Fibroblast of skin of right biceps (primary cell): Measurements from ENCODE around the gene DDOST.

Experiments used
- DNase-seq: peaks from one replicate; pipeline ENCODE4 v3.0.0-alpha.2; 2013

Gene DDOST

DNA sequence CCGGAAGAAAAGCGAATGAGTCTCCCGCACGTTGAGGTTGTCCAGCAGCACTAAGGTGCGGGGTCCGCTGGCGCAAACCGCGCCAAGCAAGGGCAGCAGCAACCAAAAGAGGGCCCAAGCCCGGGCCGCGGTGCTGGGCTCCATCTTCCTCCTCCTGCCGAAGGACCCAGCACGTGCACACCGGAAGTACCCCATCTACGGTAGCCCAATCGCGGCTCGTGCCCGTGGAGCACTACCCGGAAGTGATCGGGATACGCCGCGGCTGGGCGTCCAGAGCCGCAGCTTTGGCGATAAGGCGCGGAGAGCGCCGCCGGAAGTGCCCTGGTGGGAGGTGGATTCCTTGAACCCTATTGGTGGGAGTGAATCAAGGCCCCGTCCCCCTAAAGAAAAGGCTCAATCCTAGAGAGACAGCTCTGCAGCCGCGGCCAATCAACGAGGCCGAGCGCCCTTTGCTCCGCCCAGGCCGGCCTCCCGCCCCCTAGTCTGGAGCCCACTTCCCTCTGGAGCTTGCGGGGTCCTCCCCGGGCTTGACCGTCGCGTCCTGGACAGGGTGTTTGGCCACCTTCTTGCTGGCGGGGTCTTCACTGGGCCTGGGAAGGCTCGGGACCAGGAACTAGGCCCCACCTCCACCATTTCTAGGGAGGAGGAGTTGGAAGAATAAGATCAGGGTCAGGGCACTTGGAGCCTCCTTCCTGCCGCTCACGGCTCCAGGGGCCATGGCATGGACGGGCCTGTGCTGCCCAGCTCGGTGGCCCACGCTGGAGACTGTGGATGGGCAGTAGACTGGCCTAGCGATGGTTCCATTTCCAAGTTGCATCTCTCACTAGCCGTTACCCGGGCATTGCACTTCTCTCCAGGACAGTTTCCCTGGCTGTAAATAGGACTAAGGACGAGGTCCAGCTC lies at the start of gene DDOST:
Gene DDOST, minus strand, starts transcription at position 163 of the 903 bp plus-strand sequence. Its CDS starts 19 bp downstream, at position 144.
- peak; percentile 98 for DNase-seq

DNA sequence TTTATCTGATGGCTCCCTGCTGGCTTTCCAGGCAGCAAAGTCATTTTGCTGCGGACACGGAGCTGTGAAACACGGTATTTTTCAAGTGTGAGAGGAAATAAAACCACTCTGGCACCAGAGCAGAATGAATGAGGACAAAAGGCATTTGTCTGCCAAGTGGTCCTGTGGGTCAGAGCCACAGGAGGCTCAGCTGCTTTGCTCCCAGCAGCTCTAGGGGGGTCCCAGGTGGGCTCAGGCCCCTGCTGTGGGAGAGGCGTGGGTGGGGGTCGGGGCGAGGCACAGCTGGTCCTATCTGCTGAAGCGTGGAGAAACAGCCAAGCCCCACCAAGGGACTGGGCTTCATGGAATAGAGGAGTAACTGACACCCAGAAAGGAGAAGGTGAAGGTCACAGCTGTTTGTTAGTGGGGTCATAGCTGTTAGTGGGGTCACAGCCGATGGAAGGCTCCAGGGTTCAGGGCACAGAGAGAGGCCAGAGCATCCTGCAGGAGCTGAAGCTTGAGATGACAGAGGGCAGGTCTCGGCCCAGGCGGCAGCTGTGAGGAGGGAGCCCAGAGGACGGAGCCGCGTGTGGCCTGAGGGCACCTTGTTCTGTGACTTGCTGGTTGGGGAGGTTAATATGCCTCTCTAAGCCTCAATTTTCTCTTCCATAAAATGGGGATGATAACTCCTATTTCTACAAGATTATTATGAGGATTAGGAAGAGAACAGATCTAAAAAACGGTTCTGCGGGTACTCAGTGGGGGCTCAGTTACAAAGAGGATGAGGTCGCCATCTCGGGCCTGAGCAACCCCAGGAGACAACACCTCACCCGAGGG lies 49.5 kb upstream of the DDOST start:
- DNase-seq: no peak

DNA sequence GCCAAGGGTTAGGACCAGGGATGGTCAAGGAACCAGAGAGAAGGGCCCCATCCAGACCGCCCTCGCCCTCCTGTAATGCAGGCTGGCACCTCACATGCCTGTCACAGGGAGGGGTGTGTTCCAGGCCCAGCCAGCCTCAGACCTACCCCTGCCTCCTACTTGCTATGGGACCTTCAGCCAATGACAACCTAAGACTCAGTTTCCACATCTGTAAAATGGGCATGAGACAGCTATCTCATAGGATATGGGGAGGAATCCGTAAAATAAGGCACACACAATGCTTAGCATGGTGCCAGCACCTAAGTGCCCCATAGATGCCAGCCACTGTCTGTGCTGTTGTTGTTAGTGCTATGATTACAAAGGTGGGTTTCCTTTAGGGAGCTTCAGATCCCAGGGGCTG lies 48.7 kb upstream of the DDOST start:
- no peak for DNase-seq

DNA sequence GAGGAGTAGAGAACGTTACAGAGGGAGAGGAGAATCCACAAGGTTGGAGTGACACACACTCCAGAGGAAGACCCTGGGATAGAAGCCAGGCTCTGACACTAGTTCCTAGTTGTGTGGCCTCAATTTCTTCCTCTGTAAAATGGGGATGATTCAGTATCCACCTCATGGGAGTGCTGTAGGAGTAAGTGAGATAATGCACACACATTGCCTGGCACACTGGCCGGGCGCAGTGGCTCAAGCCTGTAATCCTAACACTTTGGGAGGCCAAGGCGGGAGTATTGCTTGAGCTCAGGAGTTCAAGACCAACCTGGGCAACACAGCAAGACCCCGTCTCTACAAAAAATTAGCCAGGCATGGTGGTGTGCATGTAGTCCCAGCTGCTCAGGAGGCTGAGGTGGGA lies 47.7 kb upstream of the DDOST start:
- DNase-seq: no peak

DNA sequence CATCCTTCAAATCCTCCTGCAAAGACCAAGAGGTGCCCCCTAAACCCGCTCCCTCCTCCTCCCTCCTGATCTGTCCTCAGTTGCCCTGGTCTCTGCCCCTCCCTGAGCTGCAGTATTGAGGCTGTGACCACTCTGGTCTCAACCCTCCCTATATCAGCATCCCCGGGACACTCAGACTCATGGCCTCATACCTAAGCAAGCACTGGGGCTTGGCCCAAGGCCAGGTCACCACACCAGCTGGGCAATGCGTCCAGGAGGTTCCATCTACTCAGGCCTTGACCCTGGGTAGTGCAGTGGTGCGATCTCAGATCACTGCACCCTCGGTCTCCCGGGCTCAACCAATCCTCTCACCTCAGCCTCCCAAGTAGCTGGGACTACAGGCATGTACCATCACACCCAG lies 46.9 kb upstream of the DDOST start:
- no peak for DNase-seq

DNA sequence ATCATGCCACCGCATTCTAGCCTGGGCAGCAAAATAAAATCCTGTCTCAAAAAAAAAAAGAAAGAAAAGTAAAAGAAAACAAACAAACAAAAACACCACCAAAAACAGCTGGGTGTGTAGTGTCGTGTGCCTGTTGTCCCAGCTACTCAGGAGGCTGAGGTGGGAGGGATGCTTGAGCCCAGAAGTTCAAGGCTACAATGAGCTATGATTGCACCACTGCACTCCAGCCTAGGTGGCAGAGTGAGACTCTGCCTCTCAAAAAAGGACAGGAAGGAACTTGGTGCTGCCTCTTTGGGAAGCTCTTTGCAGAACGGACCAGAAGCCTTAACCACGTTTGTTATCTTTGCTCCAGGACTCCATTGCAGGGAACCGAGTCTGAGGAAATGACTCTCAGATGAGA lies 45.7 kb upstream of the DDOST start:
- no peak for DNase-seq

DNA sequence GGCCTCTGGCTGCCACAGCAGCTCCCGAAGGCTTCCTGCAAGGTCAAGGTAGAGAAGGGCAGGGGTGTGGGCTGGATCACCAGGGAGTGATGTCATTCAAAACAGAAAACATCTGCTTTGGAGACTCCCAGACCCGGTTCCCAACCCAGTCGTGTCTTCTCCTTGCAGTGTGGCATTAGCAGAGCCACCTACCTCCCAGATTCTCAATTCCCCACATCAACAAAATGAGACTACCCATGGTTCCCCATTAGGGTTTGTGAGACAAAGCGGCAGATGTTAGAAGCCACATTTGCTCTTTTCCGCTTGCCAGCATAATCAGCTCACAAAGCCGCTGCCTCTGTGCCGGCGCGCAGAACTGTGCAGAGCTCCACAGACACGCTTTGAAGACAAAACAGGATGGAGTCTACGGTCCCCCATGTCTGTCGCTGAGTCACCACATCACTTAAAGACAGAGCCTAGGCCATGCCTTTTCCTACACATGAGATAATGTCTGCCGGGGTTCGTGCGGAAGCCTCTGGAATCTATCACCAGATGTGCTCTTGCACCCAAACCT lies 44.1 kb upstream of the DDOST start:
- peak; percentile 67 for DNase-seq

DNA sequence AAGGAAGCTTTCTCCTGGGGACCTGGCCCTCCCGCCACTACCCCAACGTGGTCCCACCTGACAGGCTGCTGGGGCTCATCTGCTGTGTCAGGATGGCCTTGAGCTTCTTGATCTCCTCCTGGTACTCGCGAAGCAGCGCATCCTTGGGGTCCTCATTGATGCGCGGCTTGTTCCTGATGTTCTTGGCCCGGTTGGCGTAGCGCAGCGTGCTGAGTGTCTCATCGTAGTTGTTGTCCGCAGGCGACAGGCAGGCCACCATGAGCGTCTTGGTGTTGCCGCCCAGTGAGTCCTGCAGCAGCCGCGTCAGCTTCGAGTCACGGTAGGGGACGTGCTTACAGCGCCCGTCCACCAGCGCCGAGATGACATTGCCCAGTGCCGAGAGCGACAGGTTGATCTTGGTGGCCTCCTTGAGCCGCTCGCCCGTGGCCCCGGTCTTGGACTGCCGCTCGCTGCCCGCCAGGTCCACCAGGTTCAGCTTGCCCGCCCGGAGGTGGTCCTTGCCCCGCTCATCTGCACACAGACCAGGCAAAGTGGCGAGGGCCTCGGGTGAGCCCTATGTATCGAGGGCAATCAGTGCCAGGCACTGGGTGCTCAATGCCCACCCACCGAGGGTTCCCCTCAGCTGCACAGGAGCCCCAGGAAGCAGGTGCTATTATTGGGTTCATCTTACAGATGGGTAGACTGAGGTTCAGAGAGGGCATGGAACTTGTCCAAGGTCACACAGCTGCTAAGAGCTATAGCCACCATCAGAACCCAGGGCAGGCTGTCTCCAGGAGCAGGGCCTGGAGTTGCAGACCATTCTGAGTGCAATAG lies 43.4 kb upstream of the DDOST start:
- DNase-seq: no peak

DNA sequence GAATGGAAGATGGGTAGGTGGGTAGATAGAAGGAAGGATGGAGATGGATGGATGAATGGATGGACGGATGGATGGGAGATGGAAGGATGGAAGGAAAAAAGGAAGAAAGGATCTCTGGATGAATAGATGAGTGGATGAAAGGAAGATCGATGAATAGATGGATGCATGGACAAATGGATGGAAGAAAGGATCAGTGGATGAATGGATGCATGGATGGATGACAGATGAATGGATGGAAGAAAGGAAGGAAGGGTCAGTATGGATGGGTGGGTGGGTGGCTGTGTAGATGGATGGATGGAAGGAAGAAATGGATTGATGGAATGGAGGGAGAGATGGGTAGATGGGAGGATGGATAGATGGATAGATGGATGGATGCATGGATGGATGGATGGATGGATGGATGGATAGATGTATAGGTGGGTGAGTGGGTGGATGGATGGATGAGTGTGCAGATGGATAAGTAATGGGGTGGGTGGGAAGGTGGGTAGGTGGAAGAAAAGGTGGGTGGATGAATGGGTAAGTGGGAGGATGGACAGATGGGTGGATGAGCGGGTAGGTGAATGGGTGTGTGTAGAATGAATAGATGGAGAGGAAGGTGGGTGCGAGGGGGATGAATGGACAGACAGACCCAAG lies 42.1 kb upstream of the DDOST start:
- no peak for DNase-seq

DNA sequence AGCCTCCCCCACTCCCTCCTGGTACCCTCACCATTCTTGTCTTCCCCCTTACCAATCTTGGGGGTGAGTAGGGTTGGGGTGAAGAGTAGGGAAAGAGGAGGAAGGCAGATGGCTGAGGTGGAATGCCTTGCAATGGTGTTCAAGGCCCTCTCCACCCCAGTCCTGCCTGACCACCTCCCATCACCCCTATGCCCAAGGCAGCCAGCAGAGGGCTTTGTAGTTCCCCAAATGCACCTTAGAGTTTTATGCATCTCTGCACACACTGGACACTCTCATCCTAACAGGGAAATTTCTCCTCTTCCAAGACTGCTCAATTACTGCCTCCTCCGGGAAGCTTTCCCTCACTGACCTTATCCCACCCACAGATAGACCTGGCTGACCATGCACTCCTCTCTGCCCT lies 41.2 kb upstream of the DDOST start:
- DNase-seq: no peak

DNA sequence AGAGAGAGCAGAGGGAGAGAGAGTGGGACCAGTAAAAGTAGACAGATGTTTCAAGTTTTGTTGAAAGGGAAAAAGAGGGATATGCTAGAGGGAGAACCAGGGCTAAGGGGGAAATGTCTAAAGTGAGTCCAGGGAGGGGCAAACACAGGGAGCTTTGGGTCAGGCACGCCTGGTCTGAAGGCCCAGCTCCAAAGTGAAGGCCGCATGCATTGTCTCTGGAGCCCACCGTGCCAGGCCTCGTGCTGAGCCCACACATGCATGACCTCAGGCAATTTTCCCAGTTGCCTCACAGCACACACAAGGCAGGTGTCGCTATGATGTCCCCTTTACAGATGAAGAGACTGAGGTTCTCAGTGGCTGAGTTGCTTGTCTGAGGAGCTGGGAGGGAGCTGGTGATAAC lies 40.7 kb upstream of the DDOST start:
- no peak for DNase-seq

DNA sequence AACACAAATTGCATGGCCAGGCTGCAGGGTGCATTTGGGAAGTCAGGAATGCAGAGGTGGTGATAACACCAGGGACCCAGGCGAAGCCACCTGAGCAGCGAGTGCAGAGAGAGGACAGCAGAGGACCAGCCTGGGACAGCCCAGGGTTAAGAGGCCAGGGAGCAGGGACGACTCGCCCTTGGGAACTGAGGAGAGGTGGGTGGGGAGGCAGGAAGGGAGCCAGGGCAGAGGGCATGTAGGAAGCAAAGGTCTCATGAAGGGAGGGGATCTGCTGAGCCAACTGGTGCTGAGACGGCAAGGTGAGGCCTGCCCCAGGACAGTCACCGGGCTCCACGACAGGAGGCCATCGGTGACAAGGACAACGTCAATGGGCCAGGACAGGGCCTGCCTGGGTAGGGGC lies 40.3 kb upstream of the DDOST start:
- DNase-seq: no peak

DNA sequence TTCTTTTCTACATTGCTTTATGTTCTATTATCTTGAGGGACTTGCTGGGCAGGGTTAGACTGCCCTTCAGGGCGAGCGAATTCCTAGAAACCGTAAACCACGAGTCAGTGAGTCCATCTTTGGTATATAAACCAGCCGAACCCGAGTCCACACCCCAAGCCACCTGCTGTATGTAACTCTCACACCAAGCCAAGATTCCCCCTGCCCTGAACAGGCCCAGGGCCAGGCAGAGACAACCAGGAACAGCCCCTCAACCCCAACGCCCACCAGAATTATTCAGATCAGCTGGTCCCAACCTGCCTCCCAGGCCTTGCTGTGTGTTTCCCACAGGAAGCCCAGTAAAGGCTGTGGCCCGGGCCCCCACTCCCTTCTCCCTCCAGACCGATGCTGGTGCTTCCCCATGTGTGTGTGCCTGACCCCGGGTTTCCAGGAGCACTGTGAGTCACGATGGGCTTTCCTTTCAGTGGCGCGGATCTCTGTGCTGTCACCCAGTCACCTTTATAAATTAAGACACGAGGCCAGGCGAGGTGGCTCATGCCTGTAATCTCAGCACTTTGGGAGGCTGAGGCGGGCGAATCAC lies 39.6 kb upstream of the DDOST start:
- no peak for DNase-seq

DNA sequence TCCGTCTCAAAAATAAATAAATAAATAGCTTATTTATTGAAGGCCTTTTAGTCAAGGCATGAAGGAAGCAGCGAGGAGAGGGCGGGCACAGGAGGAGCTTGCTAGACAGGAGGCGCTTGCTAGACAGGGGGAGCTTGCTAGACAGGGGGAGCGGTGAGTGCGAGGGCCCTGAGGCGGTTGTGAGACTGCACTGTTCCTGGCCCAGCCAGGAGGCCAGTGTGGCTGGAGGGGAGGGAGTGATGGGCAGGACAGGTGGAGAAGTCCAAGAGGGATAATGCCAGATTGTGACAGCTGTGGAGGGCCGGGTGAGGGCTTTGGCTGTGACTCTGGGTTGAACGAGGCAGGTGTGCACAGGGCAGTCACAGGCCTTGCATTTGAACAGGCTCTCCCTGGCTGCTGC lies 38.4 kb upstream of the DDOST start:
- no peak for DNase-seq

DNA sequence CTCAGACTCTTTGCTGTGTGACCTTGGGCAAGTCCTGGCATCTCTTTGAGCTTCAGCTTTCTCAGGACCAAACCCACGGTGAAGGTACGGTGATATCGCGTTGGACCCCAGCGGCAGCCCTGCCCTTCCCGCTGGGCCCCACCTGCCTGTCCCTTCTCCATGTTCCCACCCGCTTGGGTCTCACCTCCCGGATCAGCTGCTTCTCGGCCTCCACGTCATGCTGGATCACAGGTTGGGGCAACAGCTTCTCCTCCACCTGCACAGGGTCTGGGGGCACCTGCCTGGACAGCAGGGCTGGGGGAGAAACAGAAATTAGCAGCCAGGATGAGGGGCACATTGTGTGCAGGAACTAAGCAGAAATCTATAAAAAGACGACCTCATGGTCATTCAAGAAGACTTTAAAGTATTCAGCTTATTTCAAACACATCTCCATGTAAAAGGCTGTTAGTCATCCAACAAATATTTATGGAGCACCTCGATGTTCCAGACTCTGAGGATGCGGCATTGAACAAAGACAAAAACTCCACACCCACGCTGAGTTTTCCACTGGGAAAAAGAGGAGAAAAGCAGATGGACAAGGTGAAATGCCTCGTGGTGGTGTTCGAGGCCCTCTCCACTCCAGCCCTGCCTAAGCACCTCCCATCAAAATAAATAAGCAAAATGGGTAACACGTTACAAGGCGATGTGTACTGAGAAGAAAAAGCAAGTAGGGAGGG lies 37.2 kb upstream of the DDOST start:
- DNase-seq: peak; percentile 83

DNA sequence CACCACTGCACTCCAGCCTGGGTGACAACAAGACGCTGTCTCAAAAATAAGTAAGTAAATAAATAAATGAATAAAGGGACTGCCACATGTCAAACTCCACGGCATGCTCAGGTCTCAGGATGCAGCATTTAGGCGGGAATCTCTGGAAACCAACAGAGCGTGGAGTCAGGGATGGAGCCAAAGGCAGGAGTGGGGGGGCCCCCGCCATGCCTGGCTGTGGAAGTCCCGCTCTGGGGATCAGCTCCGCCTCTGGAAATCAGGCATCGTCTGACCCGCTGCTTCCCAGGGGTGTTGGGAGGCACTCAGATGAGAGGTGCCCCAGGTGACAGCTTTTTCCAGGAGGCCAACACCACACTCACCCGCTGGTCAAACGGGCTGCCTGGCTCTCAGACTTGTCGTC lies 36.4 kb upstream of the DDOST start:
- DNase-seq: no peak

DNA sequence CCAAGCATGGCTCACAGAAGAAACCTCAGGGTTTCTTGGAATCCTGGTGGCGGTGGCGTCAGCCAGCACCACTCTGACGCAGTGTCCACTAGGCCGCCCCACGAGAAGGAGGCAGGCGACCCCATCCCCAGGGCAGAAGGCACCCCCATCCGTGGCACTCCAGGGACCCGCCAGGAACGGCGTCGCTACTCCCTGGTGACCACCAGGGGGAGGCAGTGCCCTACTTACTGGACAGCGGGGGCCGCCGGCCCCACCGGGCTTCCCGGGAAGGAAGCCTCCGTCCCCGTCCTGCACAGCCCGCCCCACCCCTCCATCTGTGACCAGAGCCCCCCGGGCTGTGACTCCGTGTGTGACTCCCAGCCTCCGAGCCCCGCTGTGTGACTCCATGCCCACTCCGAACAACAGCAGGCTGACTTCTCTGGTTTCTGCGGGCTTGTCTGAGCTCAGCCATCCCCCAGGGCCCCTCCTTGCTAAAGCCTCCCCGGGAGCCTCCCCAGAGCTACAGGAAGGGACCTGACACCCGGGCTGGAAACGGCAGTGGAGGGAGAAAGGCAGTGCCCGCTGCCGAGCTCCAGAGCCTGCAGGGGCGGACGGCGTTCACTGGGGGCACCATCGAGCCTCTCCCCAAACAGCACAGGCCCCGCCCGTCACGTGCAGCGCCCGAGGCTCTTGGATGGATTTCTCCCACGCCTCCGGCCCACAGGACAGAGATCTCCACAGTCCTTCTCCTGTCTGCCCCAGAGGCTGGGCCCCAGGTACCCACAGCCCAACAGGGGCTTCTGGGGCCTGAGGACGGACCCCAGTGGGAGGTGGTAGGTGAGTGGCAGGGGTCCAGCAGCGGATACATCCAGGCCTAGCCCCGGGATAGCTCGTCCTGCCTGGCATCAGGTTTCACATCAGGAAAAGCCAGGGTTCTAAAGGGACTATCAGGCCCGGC lies 35.5 kb upstream of the DDOST start:
- peak; percentile 95 for DNase-seq

DNA sequence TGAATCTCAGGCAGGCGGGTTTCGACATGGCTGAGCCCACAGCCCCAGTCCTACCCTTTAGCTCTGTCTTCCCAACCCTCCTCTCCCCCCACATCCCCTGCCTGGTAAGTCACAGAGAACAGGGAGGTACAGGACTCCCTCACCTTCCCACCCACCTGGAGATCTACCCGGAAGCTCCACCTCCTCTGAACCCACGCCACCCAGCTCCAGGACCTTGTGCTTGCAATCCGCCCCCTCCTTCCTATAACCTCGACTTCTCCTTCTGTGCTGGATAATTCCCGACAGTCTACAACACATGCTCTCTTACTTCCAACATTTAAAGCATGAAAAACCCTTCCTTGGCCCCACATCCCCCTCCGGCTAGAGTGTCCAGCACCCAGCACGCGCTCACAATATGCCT lies 34.3 kb upstream of the DDOST start:
- DNase-seq: no peak

DNA sequence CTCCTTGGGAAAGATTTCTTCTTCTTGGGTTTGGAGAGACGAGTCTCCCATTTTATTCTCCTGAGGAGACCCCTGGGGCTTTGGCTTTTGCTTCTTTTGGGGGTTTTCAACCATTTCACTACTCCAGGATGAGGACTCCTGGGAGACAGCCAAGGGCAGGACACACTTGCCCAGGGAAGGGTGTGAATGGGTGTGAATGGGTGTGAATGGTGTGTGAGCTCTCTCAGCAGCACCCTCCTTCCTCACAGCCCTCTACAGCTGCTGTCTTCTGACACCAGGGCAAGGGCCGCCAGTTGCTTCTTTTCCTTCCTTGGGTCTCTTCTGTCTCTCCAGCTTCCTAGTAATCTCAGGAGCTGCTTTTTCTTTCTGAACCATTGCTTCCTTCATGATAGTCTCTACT lies 32.5 kb upstream of the DDOST start:
- DNase-seq: no peak

DNA sequence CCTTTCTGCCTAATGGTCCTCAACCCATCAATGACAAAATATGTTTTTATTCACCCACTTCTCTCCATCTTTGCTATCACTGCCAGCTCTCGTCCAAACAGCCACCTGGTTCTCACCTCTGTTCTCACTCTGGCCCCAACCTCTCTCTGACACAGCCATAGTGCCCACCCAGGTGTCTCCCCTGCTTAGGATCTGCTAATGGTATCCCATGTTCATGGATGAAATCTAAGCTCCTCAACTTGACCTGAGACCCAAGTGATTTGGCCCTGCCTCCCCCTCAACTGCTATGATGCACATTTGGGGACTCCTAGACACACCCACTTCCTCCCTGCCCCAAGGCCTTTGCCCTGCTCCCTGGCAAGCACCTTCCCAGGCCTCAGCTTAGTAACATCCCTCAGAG lies 30.7 kb upstream of the DDOST start:
- no peak for DNase-seq
